CD8-positive, alpha-beta memory T cell (primary cell): ENCODE measurements around the gene TRAK1. TPM values are rescaled to one million over a fixed set of nuclear protein-coding genes. Genes with fewer than 3 reads are reported as not detected.

Experiments used
- CTCF ChIA-PET: fragments of 350-600 bp; sonication (Branson Sonifier 250); formaldehyde crosslinking; loops from one replicate; lab custom pipeline; 2021; ENCODE audit warnings: antibody characterized with exemption; lab: Charles Lee
- POLR2A ChIA-PET: fragments of 350-600 bp; sonication (Branson Sonifier 250); formaldehyde crosslinking; loops from one replicate; lab custom pipeline; 2021; ENCODE audit warnings: antibody characterized with exemption; lab: Charles Lee
- DNase-seq, 5 donors: peaks; one replicate each; pipeline versions ENCODE4 v3.0.0 to v3.0.0-alpha.2; 2020 to 2022; ENCODE audit warnings: mixed read lengths in 1 of 5
- H3K27ac ChIP-seq: one replicate; pipeline ENCODE4 v1.7.0; 2013; ENCODE audit warnings: low read depth, mild to moderate bottlenecking, low read length, moderate library complexity
- H3K27me3 ChIP-seq: 2 replicates; pipeline ENCODE4 v1.7.0; 2013; ENCODE audit warnings: low read length, mild to moderate bottlenecking; ENCODE audit not compliant: insufficient read depth, poor library complexity, severe bottlenecking
- H3K36me3 ChIP-seq: 2 replicates; pipeline ENCODE4 v1.7.0; 2013; ENCODE audit warnings: mild to moderate bottlenecking, low read length, moderate library complexity; ENCODE audit not compliant: insufficient read depth
- H3K4me1 ChIP-seq: 2 replicates; pipeline ENCODE4 v1.7.0; 2013; ENCODE audit warnings: mild to moderate bottlenecking, low read length, moderate library complexity; ENCODE audit not compliant: insufficient read depth
- H3K4me3 ChIP-seq: 2 replicates; pipeline ENCODE4 v1.7.0; 2013; ENCODE audit warnings: mild to moderate bottlenecking, low read length
- H3K9me3 ChIP-seq: 2 replicates; pipeline ENCODE4 v1.7.0; 2013; ENCODE audit warnings: mild to moderate bottlenecking, low read length
- H3K27ac Mint-ChIP-seq, 8 donors: one replicate each; pipeline ENCODE4 v1.8.0; 2020 to 2021; ENCODE audit warnings: mixed read lengths in 8 of 8, mild to moderate bottlenecking in 6 of 8, inconsistent platforms in 3 of 8, moderate library complexity in 3 of 8
- H3K27me3 Mint-ChIP-seq, 2 donors: one replicate each; pipeline ENCODE4 v1.8.0; 2020 to 2021; ENCODE audit warnings: mixed read lengths in 2 of 2, mild to moderate bottlenecking in 1 of 2, moderate library complexity in 1 of 2
- H3K36me3 Mint-ChIP-seq, 3 donors: one replicate each; pipeline ENCODE4 v1.8.0; 2020 to 2021; ENCODE audit warnings: mixed read lengths in 3 of 3, inconsistent platforms in 1 of 3, mild to moderate bottlenecking in 1 of 3
- H3K4me1 Mint-ChIP-seq, 3 donors: one replicate each; pipeline ENCODE4 v1.8.0; 2020 to 2021; ENCODE audit warnings: mixed read lengths in 3 of 3, inconsistent platforms in 1 of 3, mild to moderate bottlenecking in 1 of 3
- H3K4me3 Mint-ChIP-seq, 7 donors: one replicate each; pipeline ENCODE4 v1.8.0; 2020 to 2021; ENCODE audit warnings: mixed read lengths in 7 of 7, mild to moderate bottlenecking in 6 of 7, moderate library complexity in 4 of 7, inconsistent platforms in 2 of 7
- H3K9me3 Mint-ChIP-seq, 5 donors: one replicate each; pipeline ENCODE4 v1.8.0; 2020 to 2022; ENCODE audit warnings: mixed read lengths in 5 of 5, mild to moderate bottlenecking in 3 of 5, moderate library complexity in 2 of 5, inconsistent platforms in 1 of 5
- polyA plus RNA-seq: library from polyadenylated mRNA; unstranded; fragments of 300-500 nt; fragmentation: Illumina TruSeq; gene quantifications from one replicate; pipeline ENCODE4 v1.2.3, GENCODE V29; 2021
- total RNA-seq, 2 experiments: library from RNA; stranded (reverse); gene quantifications; one replicate each; pipeline ENCODE4 v1.2.3, GENCODE V29; 2021

TRAK1 gene
- total and polyA plus RNA-seq, 3 experiments from 2014 or later = 10.4 to 20.0 (median 19.7) TPM

DNA sequence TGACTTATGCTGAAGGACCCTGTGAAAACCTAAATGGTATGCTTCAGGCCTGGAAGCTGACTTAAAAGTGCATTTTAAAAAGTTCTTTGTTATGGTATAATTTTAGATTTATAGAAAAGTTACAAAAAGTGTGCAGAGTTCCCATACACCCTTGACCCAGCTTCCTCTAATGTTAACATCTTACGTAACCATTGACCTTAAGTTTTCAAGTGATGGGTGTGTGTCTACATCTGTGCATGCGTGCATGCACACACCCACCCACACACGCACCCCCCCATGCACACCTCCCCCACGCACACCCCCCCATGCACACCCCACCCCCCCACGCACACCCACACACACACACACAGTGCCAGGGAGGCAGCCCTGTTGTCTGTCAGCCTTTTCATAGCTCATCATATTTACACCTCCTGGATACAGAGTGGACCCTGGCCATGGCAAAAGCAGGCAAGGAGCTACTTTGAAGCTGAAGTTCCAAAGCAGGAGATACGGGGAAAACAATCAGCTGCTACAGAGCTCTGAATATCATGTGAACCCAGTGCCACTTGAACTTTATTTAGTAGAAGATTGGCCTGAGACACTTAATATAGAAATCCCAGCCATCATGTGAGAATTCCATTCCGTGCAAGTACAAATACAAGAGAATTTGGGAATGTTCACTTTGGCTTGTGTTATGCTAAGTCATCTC lies 30.0 kb upstream of the TRAK1 start:
- Histone ChIP-seq H3K4me1 (no peaks in the 10 kb centered on the region), H3K27ac (no peak overlapping the region), H3K4me3 (no peak overlapping the region), H3K36me3 (no peaks in the 10 kb centered on the region), H3K9me3 (no peaks in the 10 kb centered on the region), H3K27me3 (no peaks in the 10 kb centered on the region)
- Mint-ChIP-seq H3K27me3 (no peaks in the 10 kb centered on the region), H3K9me3 (no peaks in the 10 kb centered on the region), H3K4me3 (no peak overlapping the region), H3K36me3 (peaks cover 0 to 5% (median 0%) of the 10 kb centered on the region in 3 donors), H3K4me1 (peaks cover 8 to 30% (median 17%) of the 10 kb centered on the region in 3 donors), H3K27ac (peak overlapping the region in 1 of 8 donors; percentile 10)
- POLR2A ChIA-PET = no interaction called here
- DNase-seq = no peak
- CTCF ChIA-PET = no interaction called here

DNA sequence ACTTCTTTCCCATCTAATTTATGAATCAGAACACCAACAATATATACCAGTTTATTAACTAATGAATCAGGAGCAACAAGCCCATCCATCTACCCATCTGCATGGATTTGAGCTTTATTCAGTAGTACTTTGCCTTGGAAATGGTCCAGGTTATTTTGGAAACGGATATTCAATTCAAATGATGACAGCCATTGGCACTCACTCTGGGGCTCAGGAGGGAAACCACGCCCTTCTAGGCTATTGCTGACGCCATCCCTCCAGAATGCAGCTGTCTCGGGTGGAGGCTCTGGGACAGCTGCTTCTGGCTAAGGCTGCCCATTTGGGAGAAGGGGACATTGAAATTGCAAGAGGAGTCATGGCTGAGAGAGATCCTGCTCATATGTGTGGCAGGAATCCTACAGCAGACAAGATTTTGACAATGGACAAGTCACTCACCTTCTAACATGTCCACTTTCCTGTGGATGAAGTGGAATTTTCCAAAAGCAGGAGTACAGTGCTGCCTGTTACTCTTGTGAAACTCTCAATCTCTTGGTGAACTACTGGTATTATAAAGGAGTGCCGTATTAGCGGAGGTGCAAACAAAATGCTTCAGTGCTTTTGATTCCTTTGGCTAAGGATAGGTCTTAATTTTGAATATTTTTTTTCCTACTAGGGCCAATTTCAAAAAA lies 29.3 kb upstream of the TRAK1 start:
- Histone ChIP-seq H3K4me1 (no peaks in the 10 kb centered on the region), H3K4me3 (no peak overlapping the region), H3K36me3 (no peaks in the 10 kb centered on the region), H3K27me3 (no peaks in the 10 kb centered on the region), H3K9me3 (no peaks in the 10 kb centered on the region), H3K27ac (no peak overlapping the region)
- H3K9me3 Mint-ChIP-seq = no peaks in the 10 kb centered on the region
- H3K4me3 Mint-ChIP-seq = no peak overlapping the region
- H3K36me3 Mint-ChIP-seq = peaks cover 0 to 5% (median 0%) of the 10 kb centered on the region in 3 donors
- no peak overlapping the region for H3K27ac Mint-ChIP-seq
- H3K4me1 Mint-ChIP-seq = peaks cover 10 to 37% (median 21%) of the 10 kb centered on the region in 3 donors
- CTCF ChIA-PET = no interaction called here
- no peak for DNase-seq
- POLR2A ChIA-PET = no interaction called here
- H3K27me3 Mint-ChIP-seq = no peaks in the 10 kb centered on the region

DNA sequence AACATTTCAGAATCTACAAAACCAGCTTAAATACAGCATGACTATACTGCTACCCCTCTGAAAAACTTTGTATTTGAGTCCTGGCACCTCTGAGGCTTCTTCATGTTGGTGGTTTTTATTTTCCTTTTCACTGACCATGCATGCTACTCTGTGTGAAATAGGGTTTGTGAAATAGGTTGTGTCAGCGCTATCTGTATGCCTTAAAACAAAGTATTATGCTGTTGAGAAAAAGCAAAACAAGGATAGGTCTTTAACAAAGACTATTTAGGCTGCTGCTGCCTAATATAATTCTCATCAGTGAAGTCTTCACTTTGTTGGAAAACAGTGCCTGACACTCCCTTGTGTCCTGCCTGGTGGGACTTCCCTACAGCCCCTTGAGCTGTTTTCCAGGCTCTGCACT lies 28.7 kb upstream of the TRAK1 start:
- Mint-ChIP-seq H3K36me3 (peaks cover 0 to 5% (median 0%) of the 10 kb centered on the region in 3 donors), H3K9me3 (no peaks in the 10 kb centered on the region), H3K4me1 (peaks cover 12 to 38% (median 27%) of the 10 kb centered on the region in 3 donors), H3K27ac (peak overlapping the region in 1 of 8 donors; percentile 78), H3K27me3 (no peaks in the 10 kb centered on the region), H3K4me3 (no peak overlapping the region)
- Histone ChIP-seq H3K4me1 (no peaks in the 10 kb centered on the region), H3K9me3 (no peaks in the 10 kb centered on the region), H3K27me3 (no peaks in the 10 kb centered on the region), H3K36me3 (no peaks in the 10 kb centered on the region), H3K27ac (no peak overlapping the region), H3K4me3 (no peak overlapping the region)
- ChIA-PET CTCF (no interaction called here), POLR2A (no interaction called here)
- DNase-seq = no peak

DNA sequence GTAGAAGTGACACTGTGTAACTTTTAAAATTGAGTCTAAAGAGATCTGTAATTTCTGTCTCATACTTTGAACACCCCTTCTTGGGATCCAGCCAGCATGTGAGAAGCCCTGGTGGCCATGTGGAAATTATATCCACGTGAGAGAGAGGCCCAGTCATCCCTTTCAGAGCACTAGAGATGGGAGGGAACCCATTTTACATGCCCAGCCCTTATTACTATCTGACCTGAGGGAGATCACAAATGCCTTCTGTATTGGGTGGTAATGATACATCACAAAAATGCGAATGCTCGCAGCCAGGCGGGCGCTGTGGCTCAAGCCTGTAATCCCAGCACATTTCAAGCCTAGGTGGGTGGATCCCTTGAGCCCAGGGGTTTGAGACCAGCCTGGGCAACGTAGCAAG lies 27.3 kb upstream of the TRAK1 start:
- H3K36me3 Mint-ChIP-seq = peaks cover 0 to 4% (median 0%) of the 10 kb centered on the region in 3 donors
- no peaks in the 10 kb centered on the region for H3K27me3 ChIP-seq
- no peak overlapping the region for H3K27ac Mint-ChIP-seq
- DNase-seq = no peak
- H3K9me3 Mint-ChIP-seq = no peaks in the 10 kb centered on the region
- no peaks in the 10 kb centered on the region for H3K9me3 ChIP-seq
- ChIA-PET CTCF (no interaction called here), POLR2A (no interaction called here)
- no peak overlapping the region for H3K4me3 ChIP-seq
- H3K4me1 ChIP-seq = no peaks in the 10 kb centered on the region
- no peaks in the 10 kb centered on the region for H3K27me3 Mint-ChIP-seq
- H3K36me3 ChIP-seq = no peaks in the 10 kb centered on the region
- H3K27ac ChIP-seq = no peak overlapping the region
- H3K4me1 Mint-ChIP-seq = peaks cover 9 to 41% (median 32%) of the 10 kb centered on the region in 3 donors
- no peak overlapping the region for H3K4me3 Mint-ChIP-seq

DNA sequence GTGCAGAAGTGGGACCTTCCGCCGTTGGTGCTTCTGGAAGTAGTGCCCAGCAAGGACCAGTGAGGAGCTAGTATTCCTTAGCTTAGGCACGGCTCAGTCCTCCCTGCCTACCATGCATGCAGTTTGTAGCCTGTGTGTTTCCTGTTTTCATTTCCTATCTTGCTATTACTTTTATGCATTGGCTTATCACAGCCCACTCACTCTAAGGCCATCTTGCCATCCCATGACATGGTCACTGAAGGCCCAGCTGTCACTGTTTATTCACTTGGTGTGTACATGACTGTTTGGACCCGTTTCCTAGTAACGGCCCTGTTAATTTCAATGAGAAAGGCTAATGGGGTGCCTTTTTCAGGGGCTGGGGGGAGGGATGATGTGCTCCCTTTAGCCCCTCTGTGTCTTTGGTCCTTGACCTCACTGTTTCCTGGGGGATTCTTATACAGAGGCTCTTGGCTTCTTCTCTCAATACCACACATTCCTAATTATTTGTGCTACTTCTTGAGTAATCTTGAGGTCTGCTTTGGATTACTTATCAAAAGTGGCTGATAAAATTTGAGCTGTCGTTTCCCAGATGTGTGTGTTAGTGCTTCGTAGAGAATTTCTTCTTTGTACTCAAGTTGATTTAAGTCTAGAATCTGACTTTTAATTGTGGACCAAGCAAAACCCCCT lies 24.5 kb upstream of the TRAK1 start:
- ChIA-PET POLR2A (no interaction called here), CTCF (interaction anchor here (1.0 kb wide), 1 partner anchor 34 kb away, joined by 3 read pairs; no protein-coding TSS in a partner anchor)
- no peaks in the 10 kb centered on the region for H3K9me3 Mint-ChIP-seq
- Histone ChIP-seq H3K27ac (no peak overlapping the region), H3K4me1 (peaks cover under 1% of the 10 kb centered on the region), H3K9me3 (no peaks in the 10 kb centered on the region), H3K36me3 (no peaks in the 10 kb centered on the region), H3K4me3 (no peak overlapping the region), H3K27me3 (no peaks in the 10 kb centered on the region)
- no peak overlapping the region for H3K4me3 Mint-ChIP-seq
- H3K27me3 Mint-ChIP-seq = no peaks in the 10 kb centered on the region
- DNase-seq = no peak
- H3K4me1 Mint-ChIP-seq = peaks cover 9 to 48% (median 30%) of the 10 kb centered on the region in 3 donors
- H3K27ac Mint-ChIP-seq = peak overlapping the region in 3 of 8 donors; percentile 17 to 61 (median 32)
- H3K36me3 Mint-ChIP-seq = no peaks in the 10 kb centered on the region

DNA sequence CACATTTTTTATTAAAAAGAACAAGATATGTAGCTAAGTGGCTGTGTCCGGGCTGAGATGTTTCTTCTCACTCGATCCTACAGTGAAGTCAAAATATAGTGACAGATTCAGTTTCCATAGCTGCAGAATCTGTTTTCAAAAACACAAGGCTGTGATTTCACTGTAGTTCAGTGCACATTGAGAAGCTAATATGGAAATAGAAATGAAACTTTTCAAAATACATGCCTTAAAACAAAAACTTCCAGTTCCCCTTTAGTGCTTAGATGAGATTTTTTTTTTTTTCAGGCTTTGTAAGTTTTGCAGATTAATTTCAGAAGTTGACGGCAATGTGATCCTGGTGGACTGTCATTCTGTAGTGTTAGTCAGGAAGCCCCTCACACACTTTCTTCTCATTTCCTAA lies 23.8 kb upstream of the TRAK1 start:
- POLR2A ChIA-PET = no interaction called here
- H3K4me1 ChIP-seq = peaks cover 7% of the 10 kb centered on the region
- no peak overlapping the region for H3K27ac ChIP-seq

DNA sequence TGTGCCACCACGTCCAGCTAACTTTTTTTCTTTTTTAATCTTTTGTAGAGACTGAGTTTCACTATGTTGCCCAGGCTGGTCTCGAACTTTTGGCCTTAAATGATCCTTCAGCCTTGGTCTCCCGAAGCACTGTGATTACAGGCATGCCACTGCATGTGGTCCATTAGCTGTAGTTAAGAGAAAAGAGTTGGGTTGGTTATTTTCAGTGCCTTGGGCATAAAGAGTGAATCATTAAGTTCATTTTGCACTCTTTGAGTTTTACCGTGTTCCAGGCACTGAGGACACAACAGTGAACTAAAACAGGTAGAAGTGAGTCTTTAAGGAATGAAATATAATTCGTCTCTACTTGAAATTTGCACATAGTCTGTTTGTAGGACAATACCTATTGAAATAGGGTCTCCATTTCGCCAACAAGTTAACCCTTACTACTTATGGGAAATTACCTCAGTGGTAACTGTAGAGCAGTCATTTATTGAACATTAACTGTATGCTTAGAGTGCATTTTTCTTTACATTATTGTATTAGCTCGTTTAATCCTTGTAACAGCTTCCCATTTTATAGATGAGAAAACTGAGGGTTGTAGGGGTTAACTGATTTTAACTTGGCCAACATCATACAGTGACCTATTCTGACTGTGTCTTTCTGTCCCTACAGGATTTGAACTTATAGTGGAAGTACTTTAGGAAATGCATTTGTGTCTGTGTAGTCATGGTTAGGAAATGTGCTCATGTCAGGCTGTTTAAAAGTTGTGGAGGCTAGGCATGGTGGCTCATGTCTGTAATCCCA lies 22.7 kb upstream of the TRAK1 start:
- Histone ChIP-seq H3K4me3 (no peak overlapping the region), H3K36me3 (no peaks in the 10 kb centered on the region), H3K27ac (no peak overlapping the region), H3K27me3 (no peaks in the 10 kb centered on the region), H3K9me3 (no peaks in the 10 kb centered on the region), H3K4me1 (peaks cover 8% of the 10 kb centered on the region)
- no peaks in the 10 kb centered on the region for H3K36me3 Mint-ChIP-seq
- H3K9me3 Mint-ChIP-seq = no peaks in the 10 kb centered on the region
- ChIA-PET CTCF (interaction anchor here (0.7 to 1.8 kb wide), 2 partner anchors 13 to 54 kb away, joined by 3 to 5 read pairs; no protein-coding TSS in a partner anchor), POLR2A (no interaction called here)
- H3K27ac Mint-ChIP-seq = peak overlapping the region in 1 of 8 donors; percentile 40
- no peak for DNase-seq
- H3K4me3 Mint-ChIP-seq = no peak overlapping the region
- H3K4me1 Mint-ChIP-seq = peaks cover 16 to 58% (median 25%) of the 10 kb centered on the region in 3 donors
- peaks cover 0 to 2% of the 10 kb centered on the region in 2 donors for H3K27me3 Mint-ChIP-seq

More for the DNA sequence above, 23.8 kb upstream of the TRAK1 start:
- Histone ChIP-seq H3K9me3 (no peaks in the 10 kb centered on the region), H3K36me3 (no peaks in the 10 kb centered on the region), H3K27me3 (no peaks in the 10 kb centered on the region), H3K4me3 (no peak overlapping the region)
- H3K27me3 Mint-ChIP-seq = no peaks in the 10 kb centered on the region
- no peak for DNase-seq
- CTCF ChIA-PET = interaction anchor here (1.0 to 1.8 kb wide), 2 partner anchors 33 to 53 kb away, joined by 3 to 5 read pairs; no protein-coding TSS in a partner anchor
- no peak overlapping the region for H3K4me3 Mint-ChIP-seq
- H3K27ac Mint-ChIP-seq = peak overlapping the region in 1 of 8 donors; percentile 11
- peaks cover 9 to 52% (median 27%) of the 10 kb centered on the region in 3 donors for H3K4me1 Mint-ChIP-seq
- H3K36me3 Mint-ChIP-seq = no peaks in the 10 kb centered on the region
- no peaks in the 10 kb centered on the region for H3K9me3 Mint-ChIP-seq
